H1 (cell line): ENCODE measurements around the gene ZNRF3. TPM values are rescaled to one million over a fixed set of nuclear protein-coding genes. Genes with fewer than 3 reads are reported as not detected.

Source experiments
- ASH2L ChIP-seq: fragments of 200-600, 300-600 bp; sonication (generic); IDR thresholded peaks from one replicate; pipeline ENCODE4 v1.7.1; 2017; ENCODE audit warnings: low read length
- CBX8 ChIP-seq: fragments of 300-800, 300-1000 bp; sonication (generic); IDR thresholded peaks from 2 replicates; pipeline ENCODE4 v1.7.1; 2016; ENCODE audit warnings: low read depth, low read length, borderline replicate concordance
- CHD7 ChIP-seq: fragments of 300-600 bp; sonication (generic); IDR thresholded peaks from 2 replicates; pipeline ENCODE4 v1.7.1; 2012; ENCODE audit warnings: low read length, moderate library complexity, mild to moderate bottlenecking, inconsistent platforms; ENCODE audit not compliant: insufficient replicate concordance
- CTCF ChIP-seq, 3 experiments: IDR thresholded peaks; 1 replicate in 2 of 3; 2 replicates in 1 of 3; pipeline versions ENCODE4 v1.5.1 to v1.6.1; 2011; ENCODE audit warnings: low read length in 3 of 3, mild to moderate bottlenecking in 3 of 3, inconsistent platforms in 2 of 3, low read depth in 1 of 3, moderate library complexity in 1 of 3; ENCODE audit not compliant: insufficient read depth in 1 of 3; ENCODE audit errors: control extremely low read depth in 1 of 3
- JUN ChIP-seq: IDR thresholded peaks from 2 replicates; pipeline ENCODE4 v1.6.1; 2011; ENCODE audit warnings: low read depth, mild to moderate bottlenecking, improper control_type of control experiment, low read length
- MAFK ChIP-seq: IDR thresholded peaks from 2 replicates; pipeline ENCODE4 v1.6.1; 2012; ENCODE audit warnings: low read depth, mild to moderate bottlenecking, improper control_type of control experiment, low read length
- POU5F1 ChIP-seq: IDR thresholded peaks from 2 replicates; pipeline ENCODE4 v1.6.1; 2011; ENCODE audit warnings: low read depth, mild to moderate bottlenecking, low read length, moderate library complexity
- RAD21 ChIP-seq, 2 experiments: IDR thresholded peaks in 1 of 2; conservative IDR thresholded peaks in 1 of 2; 2 replicates each; pipeline ENCODE4 v1.6.1; 2011; ENCODE audit warnings: low read depth in 2 of 2, low read length in 2 of 2, improper control_type of control experiment in 1 of 2, inconsistent platforms in 1 of 2, mild to moderate bottlenecking in 1 of 2, moderate library complexity in 1 of 2
- RFX5 ChIP-seq: IDR thresholded peaks from 2 replicates; pipeline ENCODE4 v1.6.1; 2011; ENCODE audit warnings: low read depth, low read length, improper control_type of control experiment, borderline replicate concordance
- YY1 ChIP-seq: IDR thresholded peaks from 2 replicates; pipeline ENCODE4 v1.6.1; 2011; ENCODE audit warnings: low read depth, mild to moderate bottlenecking, low read length
- polyA plus RNA-seq, 7 experiments: library from polyadenylated mRNA; depleted of rRNA in 3 of 7; stranded (reverse) in 5 of 7; unstranded in 2 of 7; fragments of >200 nt in 5 of 7; fragments of 200-250 nt in 2 of 7; gene quantifications; 1 replicate in 5 of 7; 2 replicates in 1 of 7; 4 replicates in 1 of 7; pipeline versions ENCODE4 v1.2.1 to v1.2.3, GENCODE V29; 2011 to 2013; ENCODE audit warnings: missing spikeins in 2 of 7, mixed read lengths in 2 of 7
- total RNA-seq: library from RNA; stranded (reverse); fragmentation: NEBNext Ultra II Directional; extraction: Animal tissue kit (Norgen Biotek cat#: 25700); gene quantifications from 2 replicates; pipeline ENCODE4 v1.2.1, GENCODE V29; 2021

The ZNRF3 gene
- total and polyA plus RNA-seq, 2 of the 8 experiments (the other 6 are each of a cell fraction or from before 2014, with no cell fraction given): 14.1 to 21.7 TPM

- no peak for TF ChIP-seq CHD7
- no peak for TF ChIP-seq CBX8
- TF ChIP-seq ASH2L: no peak
- TF ChIP-seq JUN: no peak
- TF ChIP-seq YY1: no peak
- no peak for TF ChIP-seq MAFK
- TF ChIP-seq POU5F1: no peak
- no peak for TF ChIP-seq RFX5
- TF ChIP-seq RAD21 (IDR thresholded peaks at IDR 0.05 in 1 of 2, conservative IDR thresholded peaks at IDR 0.05 in 1 of 2; ENCODE audit: low read depth in 2 of 2, low read length in 2 of 2): no peak
- TF ChIP-seq CTCF (IDR thresholded peaks at IDR 0.05; ENCODE audit: control extremely low read depth in 1 of 3, insufficient read depth in 1 of 3, low read depth in 1 of 3, low read length in 3 of 3): no peak
These were observed 38.2 kb downstream of the ZNRF3 start (continued) for GRCh38 chr22:28921585-28921879.
